Right ventricle myocardium inferior (tissue), 1 donor: ENCODE results near the gene NCK2. TPM values are rescaled to one million over a fixed set of nuclear protein-coding genes. Genes with fewer than 3 reads are reported as not detected.
"Not testable (repeated sequence)": the region's sequence is repeated elsewhere in the genome, so short reads cannot be mapped to it uniquely, and the experiment has no call there.

ENCODE experiments used
- ATAC-seq: fragments of 200-7000 bp; cut with Tn5 transposase; one replicate; pipeline ENCODE4 v1.9.1; 2020; ENCODE audit warnings: mild to moderate bottlenecking, moderate library complexity
- DNase-seq: peaks from one replicate; pipeline ENCODE4 v3.0.0; 2021; ENCODE audit errors: missing footprints
- intact Hi-C: fragments of 100-400 bp; cut with DNase I; formaldehyde crosslinking; loops from one replicate; pipeline ENCODE4 v1.11.0; 2022
- total RNA-seq: library from RNA; stranded (reverse); fragmentation: NEBNext Ultra II Directional; extraction: Animal tissue kit (Norgen Biotek cat#: 25700); gene quantifications from one replicate; pipeline ENCODE4 v1.2.1, GENCODE V29; 2021
- donor health status: DM: no; HTN: yes; CAD: no; lungs with severe emphysema.

The NCK2 gene
- total RNA-seq, 1 donor from 2014 or later, result 32.9 TPM

- intact Hi-C loops, result no loop called here
- DNase-seq (no peak), ATAC-seq (no peak)
Measured at GRCh38 chr2:105768176-105768575, 23.5 kb downstream of the NCK2 start.

- DNase-seq, result no peak
- intact Hi-C loops, result no loop called here
- ATAC-seq, result no peak
Measured at GRCh38 chr2:105768961-105769452, 24.3 kb downstream of the NCK2 start.

DNA sequence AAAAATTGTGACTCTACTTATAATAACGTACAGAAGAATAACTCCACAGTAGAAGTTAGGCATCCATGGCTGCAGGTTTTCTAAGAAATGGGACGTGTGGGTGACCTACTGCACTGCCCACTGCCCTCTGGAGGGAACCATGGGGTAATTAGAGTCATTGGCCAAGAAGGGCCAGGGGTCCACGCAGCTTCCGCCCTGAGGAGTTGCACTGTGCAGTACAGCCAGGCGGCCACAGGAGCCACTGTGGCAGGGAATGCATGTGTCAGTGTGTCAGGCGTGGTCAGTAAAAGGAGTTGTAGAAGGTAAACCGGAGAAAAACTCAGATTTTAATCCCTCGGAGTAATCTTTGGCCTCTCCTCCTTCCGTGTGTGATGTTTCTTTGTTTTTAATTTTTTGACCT lies 24.8 kb downstream of the NCK2 start:
- DNase-seq (no peak), ATAC-seq (no peak)
- intact Hi-C loops, result no loop called here

DNA sequence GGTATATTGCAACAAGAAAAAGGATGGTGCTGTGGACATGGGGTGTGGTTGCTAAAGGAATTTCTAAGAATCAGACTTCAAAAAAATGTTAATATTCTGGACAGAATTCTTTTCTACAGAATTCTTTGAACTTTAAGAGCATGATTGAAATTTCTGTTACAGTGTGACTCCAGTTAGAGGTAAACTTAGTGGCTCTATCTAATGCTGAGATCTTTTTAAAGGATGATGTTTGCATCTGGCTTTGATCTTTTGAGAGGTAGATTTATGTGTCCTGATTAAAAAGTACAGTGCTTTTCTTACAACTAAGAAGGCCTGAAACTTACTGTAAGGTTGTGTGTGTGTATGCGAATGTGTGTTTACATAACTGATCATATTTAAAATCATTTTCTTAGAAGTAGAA lies 25.4 kb downstream of the NCK2 start:
- no peak for DNase-seq
- intact Hi-C loops, result no loop called here

GRCh38 chr2:105771291-105771690 lies 26.6 kb downstream of the NCK2 start:
- ATAC-seq, DNase-seq, intact Hi-C loops: not testable (repeated sequence)

More for the DNA sequence above, 25.4 kb downstream of the NCK2 start:
- ATAC-seq, result no peak

- DNase-seq, result no peak
- intact Hi-C loops, result no loop called here
- peak; percentile 54 for ATAC-seq
Measured at GRCh38 chr2:105771836-105772235, 27.1 kb downstream of the NCK2 start.

GRCh38 chr2:105772362-105772761 lies 27.6 kb downstream of the NCK2 start:
- intact Hi-C loops, result no loop called here
- DNase-seq (no peak), ATAC-seq (peak; percentile 45)

- intact Hi-C loops, result no loop called here
- ATAC-seq, result no peak
- DNase-seq, result no peak
Measured at GRCh38 chr2:105773568-105773967, 28.9 kb downstream of the NCK2 start.

- intact Hi-C loops, result no loop called here
- DNase-seq (no peak), ATAC-seq (no peak)
Measured at GRCh38 chr2:105774781-105775337, 30.1 kb downstream of the NCK2 start.

- DNase-seq, result no peak
- intact Hi-C loops, result no loop called here
- ATAC-seq, result no peak
Measured at GRCh38 chr2:105775809-105776559, 31.3 kb downstream of the NCK2 start.

GRCh38 chr2:105776560-105776928 lies 31.8 kb downstream of the NCK2 start:
- intact Hi-C loops, result no loop called here
- ATAC-seq (no peak), DNase-seq (no peak)

GRCh38 chr2:105777031-105777482 lies 32.3 kb downstream of the NCK2 start:
- no peak for ATAC-seq
- intact Hi-C loops, result no loop called here

DNA sequence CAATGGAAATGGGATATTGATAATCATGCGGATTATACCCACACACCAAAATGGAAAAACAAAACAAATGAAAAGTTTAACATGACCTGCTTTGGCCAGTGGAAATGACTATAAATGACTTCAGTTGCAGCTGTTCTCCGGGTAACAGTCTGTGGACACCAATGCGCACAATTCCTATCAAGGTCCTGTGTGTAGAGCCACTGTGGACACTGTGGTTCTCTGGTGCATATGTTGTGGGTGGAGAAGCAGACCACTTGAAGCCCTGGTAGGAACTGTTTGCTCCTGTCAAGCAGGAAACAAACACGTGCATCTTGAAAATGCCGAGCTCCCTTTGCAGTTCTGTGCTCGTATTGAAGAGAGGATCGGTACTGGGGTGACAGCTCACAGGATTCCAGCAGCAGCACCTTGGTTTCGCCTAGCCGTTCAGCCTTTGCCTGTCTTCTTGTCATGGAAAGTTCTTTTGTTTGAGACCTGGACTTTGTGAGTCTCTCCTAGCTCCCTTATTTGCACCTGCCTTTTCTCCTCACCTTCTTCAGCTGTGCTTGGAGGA lies 32.9 kb downstream of the NCK2 start:
- intact Hi-C loops, result no loop called here
- no peak for ATAC-seq
- DNase-seq, result no peak

More at GRCh38 chr2:105777031-105777482, 32.3 kb downstream of the NCK2 start:
- no peak for DNase-seq

DNA sequence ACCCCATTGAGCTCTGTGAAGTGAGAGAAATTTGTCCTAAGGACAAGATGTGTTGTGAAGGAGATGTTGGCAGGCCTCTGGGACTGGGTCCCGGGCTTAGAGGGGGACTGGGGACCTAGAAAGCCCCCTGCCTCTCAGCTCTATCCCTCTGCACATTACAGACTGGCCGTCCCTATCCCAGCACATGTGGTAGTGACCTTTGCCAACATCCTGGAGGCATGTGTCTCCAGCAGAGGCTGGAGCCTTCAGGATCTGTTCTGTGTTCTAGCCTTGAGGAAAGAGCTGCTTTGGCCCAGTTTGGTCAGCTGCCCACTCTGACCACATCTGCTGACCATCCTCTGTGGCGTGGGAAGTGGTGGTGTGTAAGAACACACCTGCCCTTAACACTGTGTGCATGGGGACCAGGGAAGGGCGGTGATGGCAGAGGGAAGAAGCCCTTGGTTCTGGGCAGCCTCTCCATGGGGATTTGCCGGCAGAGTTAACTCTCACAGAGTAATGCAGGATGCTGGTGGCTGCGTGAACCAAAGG lies 33.4 kb downstream of the NCK2 start:
- DNase-seq, result no peak

DNA sequence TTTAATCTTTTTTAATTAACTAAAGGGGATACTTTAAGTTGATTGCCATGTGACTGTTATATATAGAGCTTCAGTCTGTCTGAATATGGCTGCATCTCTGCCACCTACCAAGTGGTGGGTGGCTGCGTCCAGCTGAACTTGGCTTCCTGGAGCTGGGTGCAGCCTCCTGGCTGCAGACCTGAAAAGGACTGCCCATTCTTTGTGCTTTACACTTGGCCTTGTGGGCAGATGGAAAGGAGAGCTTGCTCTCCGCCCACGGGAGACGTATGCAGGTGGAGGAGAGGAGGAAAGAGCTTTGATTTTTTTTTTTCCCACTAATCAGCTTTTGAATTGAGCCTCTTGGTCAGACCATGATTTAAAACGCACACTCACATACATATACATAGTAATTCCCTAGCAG lies 34.7 kb downstream of the NCK2 start:
- DNase-seq (no peak), ATAC-seq (no peak)
- intact Hi-C loops, result no loop called here

More for the DNA sequence above, 33.4 kb downstream of the NCK2 start:
- ATAC-seq, result no peak
- intact Hi-C loops, result no loop called here

DNA sequence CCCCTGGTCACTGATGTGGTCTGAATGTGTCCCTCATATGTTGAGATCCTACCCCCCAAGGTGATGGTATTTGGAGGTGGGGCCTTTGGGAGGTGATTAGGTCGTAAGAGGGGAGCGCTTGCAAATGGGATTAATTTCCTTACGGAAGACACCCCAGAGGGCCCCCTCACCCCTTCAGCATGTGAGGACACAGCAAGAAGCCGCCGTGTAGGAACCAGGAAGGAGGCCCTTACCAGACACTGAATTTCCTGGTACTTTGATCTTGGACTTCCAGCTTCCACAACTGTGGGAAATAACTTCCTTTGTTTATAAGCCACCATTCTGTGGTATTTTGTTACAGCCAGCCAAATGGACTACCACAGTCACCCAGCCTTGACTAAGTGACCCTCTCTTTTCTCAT lies 35.9 kb downstream of the NCK2 start:
- DNase-seq (no peak), ATAC-seq (no peak)
- intact Hi-C loops, result no loop called here

- ATAC-seq (no peak), DNase-seq (no peak)
- intact Hi-C loops, result no loop called here
Measured at GRCh38 chr2:105781274-105781978, 36.7 kb downstream of the NCK2 start.

- intact Hi-C loops, result no loop called here
- ATAC-seq (no peak), DNase-seq (no peak)
Measured at GRCh38 chr2:105782123-105782522, 37.4 kb downstream of the NCK2 start.

- intact Hi-C loops, result no loop called here
- DNase-seq, result no peak
- no peak for ATAC-seq
Measured at GRCh38 chr2:105782646-105783045, 37.9 kb downstream of the NCK2 start.
